OCI-LY1 (cell line): ENCODE data around the gene HLCS.
"Not testable (repeated sequence)": the region's sequence is repeated elsewhere in the genome, so short reads cannot be mapped to it uniquely, and the experiment has no call there.

Experiments used
- H2AFZ ChIP-seq: fragments of 200-600 bp; sonication (generic), shearing (Covaris generic); 2 replicates; pipeline ENCODE4 v1.6.0; 2014; ENCODE audit warnings: antibody characterized with exemption, mild to moderate bottlenecking, low read length
- H3F3A ChIP-seq: fragments of 200-600 bp; sonication (generic), shearing (Covaris generic); 2 replicates; pipeline ENCODE4 v1.6.0; 2014; ENCODE audit warnings: mild to moderate bottlenecking, antibody characterized with exemption, low read length, moderate library complexity; ENCODE audit not compliant: insufficient read depth
- H3K27ac ChIP-seq: fragments of 200-600 bp; sonication (generic); 2 replicates; pipeline ENCODE4 v1.5.1; 2014; ENCODE audit warnings: low read length, mixed run types, mild to moderate bottlenecking, low read depth; ENCODE audit not compliant: poor library complexity, severe bottlenecking
- H3K27me3 ChIP-seq: fragments of 200-600 bp; sonication (generic); 2 replicates; pipeline ENCODE4 v1.6.0; 2014; ENCODE audit warnings: antibody characterized with exemption, mild to moderate bottlenecking, low read length, moderate library complexity; ENCODE audit not compliant: insufficient read depth
- H3K36me3 ChIP-seq: fragments of 200-600 bp; sonication (generic); 2 replicates; pipeline ENCODE4 v1.6.1; 2014; ENCODE audit warnings: mild to moderate bottlenecking, antibody characterized with exemption, low read length, moderate library complexity, mixed read lengths; ENCODE audit not compliant: insufficient read depth
- H3K4me1 ChIP-seq: fragments of 200-600 bp; sonication (generic); 2 replicates; pipeline ENCODE4 v1.5.1; 2014; ENCODE audit warnings: mild to moderate bottlenecking, low read length, moderate library complexity; ENCODE audit not compliant: insufficient read depth, severe bottlenecking
- H3K4me2 ChIP-seq: fragments of 200-600 bp; sonication (generic), shearing (Covaris generic); 2 replicates; pipeline ENCODE4 v1.6.1; 2014; ENCODE audit warnings: low read length
- H3K4me3 ChIP-seq: fragments of 200-600 bp; sonication (generic); 2 replicates; pipeline ENCODE4 v1.5.1; 2014; ENCODE audit warnings: low read length, low read depth, mild to moderate bottlenecking, mixed read lengths; ENCODE audit not compliant: poor library complexity, severe bottlenecking
- H3K79me2 ChIP-seq: fragments of 200-600 bp; shearing (Covaris generic); 2 replicates; pipeline ENCODE4 v1.6.1; 2016; ENCODE audit warnings: mixed run types, low read length, mixed read lengths; ENCODE audit not compliant: insufficient read depth
- H3K9ac ChIP-seq: fragments of 200-600 bp; sonication (generic), shearing (Covaris generic); 2 replicates; pipeline ENCODE4 v1.6.1; 2014; ENCODE audit warnings: mild to moderate bottlenecking, low read length, mixed read lengths
- H3K9me2 ChIP-seq: fragments of 200-600 bp; sonication (generic), shearing (Covaris generic); 2 replicates; pipeline ENCODE4 v1.6.1; 2014; ENCODE audit warnings: low read depth, mild to moderate bottlenecking, low read length, mixed read lengths
- H3K9me3 ChIP-seq: fragments of 200-600 bp; shearing (Covaris generic); 2 replicates; pipeline ENCODE4 v1.6.1; 2014; ENCODE audit warnings: low read length, mixed read lengths
- H4K20me1 ChIP-seq: fragments of 200-600 bp; sonication (generic), shearing (Covaris generic); 2 replicates; pipeline ENCODE4 v1.6.0; 2016; ENCODE audit warnings: mild to moderate bottlenecking, low read length; ENCODE audit not compliant: insufficient read depth
- EZH2 ChIP-seq: fragments of 200-600 bp; sonication (generic), shearing (Covaris generic); IDR thresholded peaks from 2 replicates; pipeline ENCODE4 v1.8.0; 2017; ENCODE audit warnings: borderline replicate concordance, mixed run types, mild to moderate bottlenecking, antibody characterized with exemption, low read length, moderate library complexity, mixed read lengths
- TF ChIP-seq, protein P1 (sequence below): fragments of 200-600 bp; sonication (generic), shearing (Covaris generic); IDR thresholded peaks from 2 replicates; pipeline ENCODE4 v1.5.1; 2017; ENCODE audit warnings: mild to moderate bottlenecking, antibody characterized with exemption, low read length, moderate library complexity, mixed read lengths

Gene HLCS

DNA sequence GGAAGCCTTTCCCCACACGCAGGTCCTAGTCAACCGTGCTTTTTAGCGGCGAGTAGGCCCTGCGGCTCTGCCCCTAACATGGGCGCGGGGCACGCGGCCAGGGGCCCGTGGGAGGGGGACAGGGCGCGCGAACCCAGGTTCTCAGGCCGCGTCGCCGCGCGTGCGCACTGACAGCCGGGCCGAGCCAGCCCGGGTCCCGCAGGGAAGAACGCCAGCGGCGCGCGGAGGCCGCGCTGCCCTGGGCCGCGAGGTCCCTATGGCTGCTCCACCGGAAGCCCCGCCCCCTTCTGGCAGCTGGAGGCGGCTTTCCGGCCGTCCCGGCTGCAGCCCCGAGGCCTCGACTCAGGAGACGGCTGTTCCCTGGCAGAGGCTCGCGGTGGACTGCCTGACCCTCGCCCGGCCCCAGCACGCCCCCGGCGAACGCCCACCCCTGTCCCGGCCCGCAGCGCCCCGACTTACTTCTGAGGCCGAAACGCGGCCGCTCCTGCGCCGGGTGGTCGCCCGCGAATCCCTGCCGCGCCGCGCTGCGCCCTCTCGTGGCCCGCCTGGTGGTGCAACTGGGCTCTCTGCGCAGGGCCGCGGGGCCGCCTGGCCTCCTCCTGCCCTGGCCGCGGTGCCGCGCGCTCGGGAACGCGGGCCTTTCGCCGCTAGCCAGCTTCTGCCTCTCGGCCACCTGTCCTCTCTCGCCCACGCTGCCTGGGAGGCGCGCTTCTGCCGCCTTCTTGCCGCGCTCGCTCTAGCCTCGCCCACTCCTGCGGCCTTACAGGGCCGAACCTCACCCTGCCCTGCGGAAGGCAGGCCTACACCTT is 23.4 kb upstream of the HLCS start:
- Histone ChIP-seq H3K27me3 (no peaks in the 10 kb centered on the region; the same call in 1 of the 2 replicates), H3K4me3 (peak overlapping the region; percentile 62), H3K9me2 (no peaks in the 10 kb centered on the region), H3K9ac (peak overlapping the region; percentile 65), H3K36me3 (no peaks in the 10 kb centered on the region; the same call in 1 of the 2 replicates), H3K4me1 (peaks cover 5% of the 10 kb centered on the region), H3K4me2 (peak overlapping the region; percentile 65), H3K9me3 (no peaks in the 10 kb centered on the region), H4K20me1 (no peaks in the 10 kb centered on the region), H3F3A (no peaks in the 10 kb centered on the region), H3K79me2 (no peaks in the 10 kb centered on the region), H2AFZ (peak overlapping the region; percentile 34; the same call in 1 of the 2 replicates), H3K27ac (no peak overlapping the region)
- TF ChIP-seq EZH2, result no peak
- TF ChIP-seq, protein P1, sequence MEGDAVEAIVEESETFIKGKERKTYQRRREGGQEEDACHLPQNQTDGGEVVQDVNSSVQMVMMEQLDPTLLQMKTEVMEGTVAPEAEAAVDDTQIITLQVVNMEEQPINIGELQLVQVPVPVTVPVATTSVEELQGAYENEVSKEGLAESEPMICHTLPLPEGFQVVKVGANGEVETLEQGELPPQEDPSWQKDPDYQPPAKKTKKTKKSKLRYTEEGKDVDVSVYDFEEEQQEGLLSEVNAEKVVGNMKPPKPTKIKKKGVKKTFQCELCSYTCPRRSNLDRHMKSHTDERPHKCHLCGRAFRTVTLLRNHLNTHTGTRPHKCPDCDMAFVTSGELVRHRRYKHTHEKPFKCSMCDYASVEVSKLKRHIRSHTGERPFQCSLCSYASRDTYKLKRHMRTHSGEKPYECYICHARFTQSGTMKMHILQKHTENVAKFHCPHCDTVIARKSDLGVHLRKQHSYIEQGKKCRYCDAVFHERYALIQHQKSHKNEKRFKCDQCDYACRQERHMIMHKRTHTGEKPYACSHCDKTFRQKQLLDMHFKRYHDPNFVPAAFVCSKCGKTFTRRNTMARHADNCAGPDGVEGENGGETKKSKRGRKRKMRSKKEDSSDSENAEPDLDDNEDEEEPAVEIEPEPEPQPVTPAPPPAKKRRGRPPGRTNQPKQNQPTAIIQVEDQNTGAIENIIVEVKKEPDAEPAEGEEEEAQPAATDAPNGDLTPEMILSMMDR, result peak; percentile 74

DNA sequence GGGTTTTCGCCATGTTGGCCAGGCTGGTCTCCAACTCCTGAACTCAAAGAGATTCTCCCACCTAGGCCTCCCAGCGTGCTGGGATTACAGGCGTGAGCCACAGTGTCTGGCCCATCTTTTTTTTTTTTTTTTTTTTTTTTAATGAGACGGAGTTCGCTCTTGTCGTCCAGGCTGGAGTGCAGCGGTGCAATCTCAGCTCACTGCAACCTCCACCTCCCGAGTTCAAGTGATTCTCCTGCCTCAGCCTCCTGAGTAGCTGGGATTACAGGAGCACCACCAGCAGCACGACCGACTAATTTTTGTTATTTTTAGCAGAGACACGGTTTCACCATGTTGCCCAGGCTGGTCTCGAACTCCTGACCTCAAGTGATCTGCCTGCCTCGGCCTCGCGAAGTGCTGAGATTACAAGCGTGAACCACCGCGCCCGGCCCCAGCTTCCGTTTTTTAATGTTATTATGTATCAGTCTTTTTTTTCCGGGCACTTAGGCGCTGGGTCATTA is 22.8 kb upstream of the HLCS start:
- H3K79me2 ChIP-seq, H4K20me1 ChIP-seq, H3K27me3 ChIP-seq, H3F3A ChIP-seq, H3K4me1 ChIP-seq, H3K36me3 ChIP-seq, H3K9me2 ChIP-seq, H3K9me3 ChIP-seq, H3K27ac ChIP-seq: not testable (repeated sequence)
- Histone ChIP-seq H3K9ac (peak overlapping the region; percentile 65), H3K4me3 (peak overlapping the region; percentile 62), H2AFZ (peak overlapping the region; percentile 34; the same call in 1 of the 2 replicates), H3K4me2 (peak overlapping the region; percentile 65)

DNA sequence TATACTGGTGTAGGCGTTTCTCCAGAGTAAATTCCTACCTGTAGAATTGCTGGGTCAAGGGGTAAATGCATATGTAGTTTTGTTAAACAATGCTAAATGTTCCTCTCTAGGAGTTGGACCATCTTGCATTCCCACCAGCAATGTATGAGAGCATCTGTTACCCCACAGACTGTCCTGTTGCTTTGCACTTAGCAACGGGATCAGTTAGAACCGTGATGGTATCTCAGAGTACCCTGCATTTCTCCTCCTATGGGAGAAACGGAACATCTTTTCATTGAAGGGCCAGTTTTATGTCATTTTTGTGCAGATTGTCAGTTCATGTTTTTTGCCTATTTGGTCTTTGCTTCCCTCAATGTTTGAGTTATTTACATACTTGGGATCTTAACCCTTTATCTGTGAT is 22.1 kb upstream of the HLCS start:
- no peak overlapping the region for H2AFZ ChIP-seq
- no peaks in the 10 kb centered on the region for H3K9me3 ChIP-seq
- H3K36me3 ChIP-seq, result no peaks in the 10 kb centered on the region; the same call in 1 of the 2 replicates
- TF ChIP-seq, protein P1, result no peak
- no peak for TF ChIP-seq EZH2
- no peaks in the 10 kb centered on the region for H3K27me3 ChIP-seq
- H3K79me2 ChIP-seq, result no peaks in the 10 kb centered on the region
- no peaks in the 10 kb centered on the region for H3K9me2 ChIP-seq
- H3K4me3 ChIP-seq, result no peak overlapping the region
- H3F3A ChIP-seq, result no peaks in the 10 kb centered on the region
- no peak overlapping the region for H3K9ac ChIP-seq
- no peak overlapping the region for H3K27ac ChIP-seq
- H3K4me2 ChIP-seq, result no peak overlapping the region
- H4K20me1 ChIP-seq, result no peaks in the 10 kb centered on the region
- H3K4me1 ChIP-seq, result peaks cover 5% of the 10 kb centered on the region
